ENCODE data around the gene NSD2.
"Not testable (repeated sequence)": the region's sequence is repeated elsewhere in the genome, so short reads cannot be mapped to it uniquely, and the experiment has no call there.

Gene NSD2

DNA sequence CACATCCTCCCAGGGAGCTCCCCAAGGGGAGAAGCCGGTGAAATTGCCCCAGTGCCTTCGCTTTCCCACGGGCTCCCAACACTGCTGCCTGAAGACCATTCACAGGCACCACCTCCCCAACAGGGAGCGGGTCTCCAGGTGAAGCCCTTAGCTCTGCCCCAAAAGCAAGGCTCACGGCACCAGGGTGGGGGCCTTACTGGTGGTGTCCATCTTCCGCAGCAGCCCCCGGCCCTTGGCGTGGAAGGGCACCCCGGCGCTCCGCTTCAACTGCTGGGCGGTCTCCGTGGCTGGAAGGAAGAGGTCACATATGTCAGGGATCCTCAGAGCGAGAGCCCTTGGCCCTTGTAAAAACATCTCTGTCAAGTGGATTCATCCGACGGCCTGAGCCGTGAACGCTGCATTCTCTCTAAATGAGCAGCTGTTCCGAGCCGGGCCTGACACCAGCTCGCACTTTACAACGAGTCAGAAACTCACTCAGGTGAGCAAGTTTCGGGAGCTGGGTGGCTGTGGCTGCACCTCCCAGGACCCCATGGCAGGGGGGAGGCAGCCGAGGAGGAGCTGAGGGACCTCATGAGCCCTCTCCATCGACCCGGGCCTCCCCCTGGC is 116.6 kb downstream of the NSD2 start:
- DNase-seq, result no peak

DNA sequence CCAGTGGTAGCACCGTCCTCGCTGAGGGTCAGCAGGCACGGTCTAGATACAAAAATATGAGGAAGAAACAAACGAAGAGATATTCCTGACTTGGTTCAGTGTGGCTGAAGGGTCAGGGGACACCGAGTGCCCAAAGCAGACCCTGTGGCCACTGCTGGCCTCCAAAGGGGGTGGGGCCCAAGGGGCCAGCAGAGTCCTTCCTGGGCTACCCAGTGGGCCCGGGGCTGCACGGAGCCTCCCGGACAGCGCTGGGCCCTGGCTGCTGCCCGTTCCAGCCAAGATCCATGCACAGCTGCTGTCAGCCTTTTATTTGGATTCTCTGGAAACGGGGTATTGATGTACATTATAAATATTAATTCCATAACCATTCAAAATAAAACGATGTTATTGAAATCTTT is 117.1 kb downstream of the NSD2 start:
- no peak for DNase-seq

DNA sequence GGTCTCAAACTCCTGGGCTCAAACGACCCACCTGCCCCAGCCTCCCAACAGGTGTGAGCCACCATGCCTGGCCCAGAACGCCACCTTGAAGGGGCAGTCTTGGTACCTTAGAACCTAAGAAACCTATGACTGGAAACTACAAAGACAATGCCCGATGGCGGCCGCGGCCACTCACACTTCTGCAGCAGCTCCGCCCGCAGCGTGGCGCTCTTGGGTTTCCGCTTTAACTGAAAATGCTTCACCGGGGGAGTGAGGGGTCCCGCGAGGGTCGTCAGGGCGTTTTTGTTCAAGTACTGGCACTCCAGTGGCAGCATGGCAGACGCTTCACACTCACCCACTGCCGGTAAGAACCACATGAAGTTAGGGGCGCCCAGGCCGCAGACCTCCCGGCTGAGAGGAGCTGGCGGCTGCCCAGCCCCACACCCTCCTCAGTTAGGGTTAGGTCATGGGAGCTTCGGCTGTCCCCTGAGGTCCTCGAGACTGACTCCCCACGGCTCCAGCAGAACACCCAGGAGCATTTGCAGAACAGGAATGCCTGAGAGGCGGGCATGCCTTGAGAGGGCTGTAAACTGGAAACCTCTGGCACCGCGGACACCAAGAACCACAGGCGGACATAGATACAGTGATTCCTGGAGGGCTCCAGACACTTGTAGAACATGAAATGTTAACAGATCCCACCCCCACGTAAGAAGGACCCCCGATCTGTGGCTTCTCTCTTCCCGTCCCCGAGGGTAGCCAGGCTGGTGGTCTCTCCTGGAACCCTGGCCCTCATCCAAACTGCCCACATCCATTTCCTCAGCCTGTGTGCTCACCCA is 118.5 kb downstream of the NSD2 start:
- no peak for DNase-seq

DNA sequence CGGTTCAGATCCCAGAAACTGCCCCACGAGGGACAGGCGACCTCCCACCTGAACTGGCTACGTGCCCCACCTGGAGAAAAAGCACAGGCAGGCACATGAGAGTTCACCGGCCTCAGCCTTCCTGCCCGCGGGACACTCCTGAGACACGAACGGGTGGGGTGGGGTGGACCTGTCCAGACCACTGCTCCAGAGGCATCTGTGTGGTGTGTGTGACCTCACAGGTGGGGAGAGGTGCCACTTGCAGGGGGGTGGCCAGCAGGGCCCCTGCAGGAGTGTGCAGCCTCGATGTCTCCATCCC is 119.1 kb downstream of the NSD2 start:
- DNase-seq, result no peak

DNA sequence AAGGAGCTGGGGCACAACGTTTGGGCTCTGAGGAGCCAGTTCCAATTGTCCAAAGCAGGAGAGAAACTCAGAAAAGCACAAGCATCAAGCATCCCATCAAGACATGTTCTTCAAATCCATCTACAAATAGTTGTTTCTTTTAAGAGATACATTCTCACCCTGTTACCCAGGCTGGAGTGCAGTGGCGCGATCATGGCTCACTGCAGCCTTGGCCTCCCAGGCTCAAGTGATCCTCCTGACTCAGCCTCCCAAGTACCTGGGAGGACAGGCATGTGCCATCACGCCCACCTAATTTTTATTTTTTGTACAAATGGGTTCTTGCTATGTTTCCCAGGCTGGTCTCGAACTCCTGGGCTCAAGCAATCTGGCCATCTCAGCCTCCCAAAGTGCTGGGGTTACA is 119.5 kb downstream of the NSD2 start:
- no peak for DNase-seq

DNA sequence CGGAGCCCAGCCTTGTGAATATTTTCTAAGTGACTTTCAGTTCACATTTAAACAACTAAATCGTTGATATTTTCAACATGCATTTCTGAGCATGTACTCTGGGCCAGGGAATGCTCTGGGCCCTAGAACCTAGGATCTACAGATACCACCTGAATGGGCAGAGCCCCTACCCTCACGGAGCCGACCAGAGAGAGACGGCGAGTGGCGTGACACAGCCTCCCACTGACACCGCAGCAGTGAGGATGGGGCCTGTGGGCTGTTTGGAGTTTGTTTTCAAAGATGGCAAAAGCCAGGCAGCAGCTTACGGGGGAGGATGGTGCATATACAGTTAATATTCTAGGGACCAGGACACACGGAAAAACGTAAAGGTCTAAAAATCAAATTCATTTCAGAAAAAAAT is 119.9 kb downstream of the NSD2 start:
- no peak for DNase-seq

DNA sequence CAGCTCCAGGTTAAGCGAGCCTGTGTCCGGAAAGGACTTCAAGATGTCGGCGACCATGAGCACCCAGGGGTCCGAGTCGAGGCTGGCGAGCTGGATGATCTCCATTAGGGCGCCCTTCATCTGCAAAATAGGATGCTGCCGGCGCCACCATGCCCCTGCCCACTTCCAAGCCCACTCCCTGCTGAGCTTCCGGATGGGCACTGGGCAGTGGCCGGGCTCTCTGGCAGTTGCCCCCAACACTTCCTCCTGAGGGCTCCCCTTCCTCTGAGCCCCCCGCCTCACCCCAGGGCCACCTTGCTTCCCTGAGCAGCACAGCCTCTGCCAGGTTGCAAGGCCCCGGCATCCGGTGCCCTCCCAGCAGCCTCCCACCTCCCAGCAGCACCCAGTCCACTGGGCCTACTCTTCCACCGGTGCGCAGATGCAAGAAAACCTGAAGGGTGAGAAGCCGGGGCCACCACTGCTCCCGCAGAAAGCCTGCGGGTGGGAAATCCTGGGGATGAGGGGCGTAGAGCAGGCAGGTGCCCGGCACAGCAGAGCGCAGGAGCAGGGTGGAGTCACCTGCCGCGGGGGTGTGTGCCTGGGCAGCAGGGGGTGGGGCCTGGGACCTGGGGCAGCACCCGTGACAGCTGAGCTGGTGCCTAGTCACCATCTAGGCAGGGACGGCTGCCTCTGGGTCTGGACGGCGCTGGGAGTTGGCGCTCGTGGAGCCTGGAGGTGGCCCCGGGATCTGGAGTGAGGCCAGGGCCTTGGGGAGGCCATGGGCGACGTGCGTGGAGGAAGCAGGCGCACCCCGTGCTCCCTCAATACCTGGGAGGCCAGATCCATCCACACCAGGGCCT is 120.6 kb downstream of the NSD2 start:
- no peak for DNase-seq

DNA sequence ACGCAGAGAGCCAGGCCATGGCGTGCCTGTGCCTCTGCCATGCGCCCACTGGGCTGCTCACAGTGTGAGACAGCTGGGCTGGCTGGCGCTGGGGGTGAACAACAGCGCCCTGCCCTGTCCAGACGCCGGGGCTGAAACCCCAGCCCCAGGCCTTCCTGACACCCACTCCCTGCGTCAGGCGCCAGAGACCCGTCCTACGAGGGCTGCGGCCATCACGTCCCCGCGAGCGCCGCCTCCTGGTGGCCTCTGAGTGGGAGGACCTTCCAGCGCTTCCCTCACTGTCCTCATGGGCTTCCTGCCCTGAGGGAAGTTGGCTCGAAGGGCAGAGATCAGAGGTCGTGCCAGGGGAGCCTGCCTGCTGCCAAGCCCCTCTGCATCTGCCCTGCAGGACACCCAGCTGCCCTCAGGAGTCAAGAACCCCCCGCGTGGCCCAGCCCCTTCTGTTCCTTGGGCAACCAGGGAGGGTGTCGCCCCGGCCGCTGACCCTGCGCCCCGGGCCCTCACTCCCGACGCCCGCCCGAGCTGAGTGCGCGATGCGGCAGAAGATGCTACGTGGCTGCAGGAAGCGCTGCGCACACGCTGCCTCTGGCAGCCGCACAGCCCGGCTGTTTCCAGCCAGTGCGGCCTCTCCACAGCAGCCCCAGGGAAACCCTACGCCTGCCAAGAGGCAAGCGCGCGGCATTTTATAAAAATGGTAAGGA is 121.4 kb downstream of the NSD2 start:
- no peak for DNase-seq

DNA sequence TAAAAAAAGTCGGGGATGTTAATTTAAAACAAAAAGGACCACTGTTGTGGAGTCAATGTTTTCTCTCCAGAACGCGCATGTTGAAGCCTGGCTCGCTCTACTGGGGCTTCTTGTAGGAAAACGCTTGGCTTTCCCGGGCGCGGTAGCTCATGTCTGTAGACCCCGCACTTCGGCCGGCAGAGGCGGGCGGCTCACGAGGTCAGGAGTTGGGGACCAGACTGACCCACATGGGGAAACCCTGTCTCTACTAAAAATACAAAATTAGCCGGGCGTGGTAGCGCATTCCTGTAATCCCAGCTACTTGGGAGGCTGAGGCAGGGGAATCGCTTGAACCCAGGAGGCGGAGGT is 122.0 kb downstream of the NSD2 start:
- DNase-seq, result no peak

DNA sequence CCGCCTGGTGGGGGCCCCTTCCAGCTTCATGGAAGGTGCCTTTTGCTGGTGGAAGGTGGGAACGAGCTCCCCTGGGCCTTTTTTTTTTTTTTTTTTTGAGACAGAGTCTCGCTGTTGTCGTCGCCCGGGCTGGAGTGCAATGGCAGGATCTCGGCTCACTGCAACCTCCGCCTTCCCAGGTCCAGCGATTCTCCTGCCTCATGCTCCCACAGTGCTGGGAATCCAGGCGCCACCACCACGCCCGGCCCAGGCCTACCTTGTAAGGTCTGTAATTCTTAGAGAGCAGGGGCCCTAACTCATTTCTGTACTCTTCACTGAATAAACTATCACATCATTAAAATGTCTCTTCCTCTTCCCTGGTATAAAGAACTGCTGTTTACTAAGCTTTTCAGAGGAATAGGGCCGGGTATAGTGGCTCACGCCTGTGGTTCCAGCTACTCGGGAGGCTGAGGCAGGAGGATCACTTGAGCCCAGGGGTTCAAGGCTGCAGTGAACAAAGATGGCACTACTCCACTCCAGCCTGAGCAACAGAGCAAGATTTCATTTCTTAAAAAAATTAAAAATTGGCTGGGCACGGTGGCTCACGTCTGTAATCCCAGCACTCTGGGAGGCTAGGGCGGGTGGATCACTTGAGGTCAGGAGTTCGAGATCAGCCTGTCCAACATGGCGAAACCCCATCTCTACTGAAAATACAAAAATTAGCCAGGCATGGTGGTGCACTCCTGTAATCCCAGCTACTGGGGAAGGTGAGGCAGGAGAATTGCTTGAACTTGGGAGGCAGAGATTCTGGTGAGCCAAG is 122.7 kb downstream of the NSD2 start:
- not testable (repeated sequence) for DNase-seq

DNA sequence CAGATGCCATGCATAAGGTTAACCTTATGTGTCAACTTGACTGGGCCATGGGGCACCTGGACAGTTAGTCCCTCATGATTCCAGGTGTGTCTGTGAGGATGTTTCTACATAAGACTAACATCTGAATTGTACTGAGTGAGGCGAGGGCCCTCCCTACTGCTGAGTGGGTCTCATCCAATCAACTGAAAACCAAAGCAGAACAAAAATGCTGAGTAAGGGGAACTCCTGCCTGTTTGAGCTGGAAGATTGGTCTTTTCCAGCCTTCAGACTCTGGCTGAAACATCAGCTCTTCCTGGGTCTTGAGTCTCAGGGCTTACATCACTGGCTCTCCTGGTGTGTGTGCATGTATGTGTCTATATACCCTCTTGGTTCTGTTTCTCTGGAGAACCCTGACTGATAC is 123.7 kb downstream of the NSD2 start:
- DNase-seq, result no peak

DNA sequence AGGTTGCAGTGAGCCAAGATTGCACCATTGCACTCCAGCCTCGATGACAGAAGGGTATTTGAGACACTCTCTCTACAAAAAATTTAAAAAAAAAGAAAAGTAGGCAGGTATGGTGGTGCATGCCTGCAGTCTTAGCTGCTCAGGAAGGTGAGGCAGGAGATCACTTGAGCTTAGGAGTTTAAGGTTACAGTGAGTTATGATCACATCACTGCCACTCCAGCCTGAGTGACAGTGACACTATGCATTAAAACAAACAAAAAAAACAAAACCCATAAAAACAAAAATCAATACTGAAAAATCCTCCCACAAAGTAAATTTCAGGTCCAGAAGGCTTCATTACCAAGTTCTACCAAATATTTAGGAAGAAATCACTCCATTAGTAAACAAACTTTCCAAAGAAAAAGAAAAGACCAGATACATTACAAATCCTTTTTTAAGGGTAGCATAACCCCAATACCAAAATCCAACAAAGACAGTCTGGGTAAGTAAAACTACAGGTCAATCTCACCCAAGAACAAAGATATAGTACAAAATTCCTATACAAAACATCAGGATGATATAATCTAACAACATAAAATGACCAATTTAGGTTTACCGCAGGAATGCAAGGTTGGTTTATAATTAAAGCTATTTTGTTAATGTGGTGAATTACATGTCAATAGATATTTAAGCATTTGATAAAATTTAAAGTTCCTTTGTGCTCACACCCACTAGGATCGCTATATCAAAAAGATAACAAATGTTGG is 125.8 kb downstream of the NSD2 start:
- no peak for DNase-seq

DNA sequence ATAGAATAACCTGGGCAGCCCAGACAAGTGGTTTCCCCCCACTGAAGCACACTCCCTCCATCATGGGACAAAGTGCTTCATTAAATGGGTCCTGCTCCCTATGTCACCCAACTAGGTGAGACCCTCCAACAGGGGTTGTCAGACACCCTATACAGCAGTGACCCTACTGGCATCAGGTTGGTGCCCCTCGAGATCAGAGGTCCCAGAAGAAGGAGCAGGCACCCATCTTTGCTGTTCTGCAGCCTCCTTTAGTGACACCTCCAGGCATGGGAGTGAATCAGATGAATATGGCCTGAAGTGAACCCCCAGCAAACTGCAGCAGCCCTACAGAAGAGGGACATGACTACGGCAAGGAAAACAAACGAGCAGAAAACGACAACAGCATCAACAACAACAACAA is 126.5 kb downstream of the NSD2 start:
- DNase-seq, result no peak

DNA sequence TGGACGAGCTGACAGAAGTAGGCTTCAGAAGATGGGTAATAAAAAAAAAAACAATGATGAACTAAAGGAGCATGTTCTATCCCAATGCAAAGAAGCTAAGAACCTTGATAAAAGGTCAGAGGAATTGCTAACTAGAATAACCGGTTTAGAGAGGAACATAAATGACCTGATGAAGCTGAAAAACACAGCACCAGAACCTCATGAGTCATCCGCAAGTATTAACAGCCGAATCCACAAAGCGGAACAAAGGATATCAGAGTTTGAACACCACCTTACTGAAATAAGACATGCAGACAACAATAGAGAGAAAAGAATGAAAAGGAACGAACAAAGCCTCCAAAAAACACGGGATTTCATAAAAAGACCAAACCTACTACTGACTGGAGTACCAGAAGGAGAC is 127.1 kb downstream of the NSD2 start:
- DNase-seq, result no peak

DNA sequence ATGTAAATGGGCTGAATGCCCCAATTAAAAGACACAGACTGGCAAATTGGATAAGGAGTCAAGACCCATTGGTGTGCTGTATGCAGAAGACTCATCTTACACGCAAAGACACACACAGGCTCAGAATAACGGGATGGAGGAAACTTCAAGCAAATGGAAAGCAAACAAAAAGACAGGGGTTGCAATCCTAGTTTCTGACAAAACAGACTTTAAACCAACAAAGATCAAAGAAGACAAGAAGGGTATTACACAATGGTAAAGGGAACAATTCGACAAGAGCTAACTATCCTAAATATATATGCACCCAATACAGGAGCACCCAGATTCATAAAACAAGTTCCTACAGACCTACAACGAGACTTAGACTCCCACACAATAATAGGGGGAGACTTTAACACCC is 128.1 kb downstream of the NSD2 start:
- not testable (repeated sequence) for DNase-seq

DNA sequence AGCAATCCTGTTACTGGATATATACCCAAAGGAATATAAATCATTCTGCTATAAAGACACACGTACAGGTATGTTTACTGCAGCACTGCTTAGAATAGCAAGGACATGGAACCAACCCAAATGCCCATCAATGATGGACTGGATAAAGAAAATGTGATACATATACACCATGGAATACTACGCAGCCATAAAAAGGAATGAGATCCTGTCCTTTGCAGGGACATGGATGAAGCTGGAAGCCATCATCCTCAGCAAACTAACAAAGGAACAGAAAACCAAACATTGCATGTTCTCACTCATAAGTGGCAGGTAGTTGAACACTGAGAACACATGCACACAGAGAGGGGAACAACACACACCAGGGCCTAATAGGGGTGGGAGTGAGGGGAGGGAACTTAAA is 132.2 kb downstream of the NSD2 start:
- DNase-seq, result not testable (repeated sequence)

DNA sequence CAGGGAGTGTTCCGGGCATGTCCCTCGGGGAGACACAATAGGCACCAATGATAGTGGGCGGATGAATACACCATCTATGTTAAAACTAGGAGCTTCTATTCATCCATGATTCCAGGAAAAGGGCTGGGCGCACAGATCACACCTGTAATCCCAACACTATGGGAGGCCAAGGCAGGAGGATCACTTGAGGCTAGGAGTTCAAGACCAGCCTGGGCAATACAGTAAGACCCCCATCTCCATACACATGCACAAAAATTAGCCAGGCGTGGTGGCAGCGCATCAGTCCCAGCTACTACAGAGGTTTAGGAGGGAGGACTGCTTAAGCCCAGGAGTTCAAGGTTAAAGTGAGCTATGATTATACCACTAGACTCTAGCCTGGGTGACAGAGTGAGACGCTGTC is 135.2 kb downstream of the NSD2 start:
- no peak for DNase-seq

DNA sequence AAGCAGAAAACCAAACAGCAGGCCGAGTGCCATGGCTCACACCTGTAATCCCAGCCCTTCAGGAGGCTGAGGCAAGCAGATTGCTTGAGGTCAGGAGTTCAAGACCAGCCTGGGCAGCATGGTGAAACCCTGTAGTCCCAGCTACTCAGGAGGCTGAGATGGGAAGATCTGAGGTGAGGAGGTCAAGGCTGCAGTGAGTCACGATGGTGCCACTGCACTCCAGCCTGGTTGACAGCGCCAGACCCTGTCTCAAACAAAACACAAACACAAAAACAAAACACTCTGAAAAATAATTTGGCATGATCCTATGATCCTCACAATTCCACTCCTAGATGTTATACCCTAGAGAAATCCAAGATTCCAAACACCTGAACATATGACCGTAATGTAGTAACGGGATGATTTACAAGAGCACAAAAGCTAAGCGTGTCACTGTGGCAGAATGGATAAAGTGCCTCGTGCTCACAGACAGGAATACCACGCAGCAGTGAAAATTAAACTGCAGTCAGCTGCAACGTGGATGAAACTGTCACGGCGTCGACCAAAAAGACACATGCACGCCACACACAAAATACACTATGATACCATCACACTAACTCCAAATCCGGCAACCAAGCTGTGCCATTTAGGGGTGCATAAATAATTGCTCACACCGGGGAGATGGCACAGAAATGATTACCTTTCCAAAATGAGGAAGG is 135.9 kb downstream of the NSD2 start:
- no peak for DNase-seq

DNA sequence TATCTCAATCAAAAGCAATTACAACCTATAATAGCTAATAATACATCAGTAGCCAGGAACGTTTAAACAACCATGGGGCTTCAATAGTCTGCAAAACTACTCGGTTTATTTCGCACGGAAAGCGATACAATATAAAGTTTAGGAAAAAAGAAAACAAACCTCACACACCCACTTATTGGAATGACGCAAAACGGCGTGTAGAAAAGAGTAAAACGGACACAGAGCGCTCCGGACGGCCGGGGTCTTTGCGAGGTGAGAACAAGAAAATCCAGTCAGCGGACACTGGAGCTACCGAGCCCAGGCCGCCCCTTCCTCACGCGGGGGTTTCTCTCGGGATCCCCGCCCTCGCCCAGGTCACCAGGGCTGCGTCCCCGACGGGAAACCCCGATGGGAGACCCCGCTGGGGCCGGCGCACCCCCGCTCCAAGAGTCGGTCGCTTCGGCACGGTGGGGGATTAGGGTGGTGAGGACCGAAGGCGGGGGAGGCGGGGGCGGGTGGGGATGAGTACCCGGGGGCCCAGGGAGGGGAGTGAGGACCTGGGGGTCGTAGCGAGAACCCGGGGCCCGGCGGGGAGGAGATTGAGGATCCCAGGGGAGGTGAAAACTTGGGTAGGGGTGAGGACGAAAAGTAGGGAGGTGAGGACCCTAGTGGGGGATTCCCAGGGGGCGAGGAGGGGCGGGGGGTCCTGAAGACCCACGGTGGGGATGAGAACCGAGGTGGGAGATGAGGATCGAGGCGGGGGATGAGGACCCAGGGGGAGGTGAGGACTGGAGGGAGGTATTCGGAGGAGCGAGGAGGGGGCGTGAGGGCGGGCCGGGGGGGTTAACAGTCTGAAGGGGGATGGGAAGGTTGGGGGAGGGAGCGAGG is 136.8 kb downstream of the NSD2 start:
- no peak for DNase-seq

DNA sequence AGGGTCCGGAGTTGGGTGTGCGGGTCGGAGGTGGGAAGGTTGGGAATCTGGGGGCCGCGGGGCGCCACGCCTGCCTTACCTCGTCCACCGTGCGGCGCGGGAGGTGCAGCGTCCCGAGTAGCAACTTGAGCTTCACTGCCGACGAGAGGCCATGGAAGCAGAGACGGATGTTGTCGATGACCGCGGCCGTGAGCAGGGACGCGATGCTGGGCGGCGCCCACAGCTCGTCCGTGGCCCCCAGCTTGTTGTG is 137.4 kb downstream of the NSD2 start:
- no peak for DNase-seq

All from fibroblast of skin of right quadriceps (primary cell).